CD4-positive, alpha-beta T cell (primary cell): ENCODE results near the gene ANO9. TPM values are rescaled to one million over a fixed set of nuclear protein-coding genes. Genes with fewer than 3 reads are reported as not detected.
A peak's percentile ranks its signal among the peaks of the same experiment; 100 is the strongest.
"Not testable (repeated sequence)": the region's sequence is repeated elsewhere in the genome, so short reads cannot be mapped to it uniquely, and the experiment has no call there.

Experiments
- ATAC-seq: fragments of 200-7000 bp; cut with Tn5 transposase; one replicate; pipeline ENCODE4 v1.10.0; 2022; ENCODE audit warnings: mild to moderate bottlenecking; ENCODE audit not compliant: poor library complexity
- CTCF ChIA-PET: fragments of 350-600 bp; sonication (Branson Sonifier 250); formaldehyde crosslinking; loops from one replicate; lab custom pipeline; 2021; ENCODE audit warnings: antibody characterized with exemption, inconsistent platforms; lab: Charles Lee
- POLR2A ChIA-PET: fragments of 350-600 bp; sonication (Branson Sonifier 250); formaldehyde crosslinking; loops from one replicate; lab custom pipeline; 2021; ENCODE audit warnings: antibody characterized with exemption, inconsistent platforms; lab: Charles Lee
- DNase-seq, 14 experiments: peaks; one replicate each; pipeline ENCODE4 v3.0.0-alpha.2; 2013 to 2020; ENCODE audit warnings: mixed read lengths in 2 of 14
- H3K27ac ChIP-seq, 2 donors: one replicate each; pipeline versions ENCODE4 v1.5.1 to v1.7.0; 2013; ENCODE audit warnings: low read length in 2 of 2, low read depth in 1 of 2, mild to moderate bottlenecking in 1 of 2
- H3K27me3 ChIP-seq, 2 experiments: 1 replicate in 1 of 2; 2 replicates in 1 of 2; pipeline versions ENCODE4 v1.6.1 to v1.7.0; 2013; ENCODE audit warnings: low read length in 2 of 2, control low read depth in 1 of 2, mild to moderate bottlenecking in 1 of 2, moderate library complexity in 1 of 2; ENCODE audit not compliant: insufficient read depth in 2 of 2, control insufficient read depth in 1 of 2
- H3K36me3 ChIP-seq: one replicate; pipeline ENCODE4 v1.6.1; 2013; ENCODE audit warnings: low read length, control low read depth; ENCODE audit not compliant: insufficient read depth
- H3K4me1 ChIP-seq: one replicate; pipeline ENCODE4 v1.6.1; 2013; ENCODE audit warnings: low read length, control low read depth; ENCODE audit not compliant: insufficient read depth
- H3K4me3 ChIP-seq: one replicate; pipeline ENCODE4 v1.5.1; 2013; ENCODE audit warnings: mild to moderate bottlenecking, low read length, moderate library complexity
- H3K9me3 ChIP-seq, 2 experiments: 1 replicate in 1 of 2; 2 replicates in 1 of 2; pipeline versions ENCODE4 v1.6.1 to v1.7.0; 2013; ENCODE audit warnings: low read length in 2 of 2, mild to moderate bottlenecking in 2 of 2, control low read depth in 1 of 2, moderate library complexity in 1 of 2; ENCODE audit not compliant: control insufficient read depth in 1 of 2, insufficient read depth in 1 of 2
- H3K27ac Mint-ChIP-seq: one replicate; pipeline ENCODE4 v1.8.0; 2020; ENCODE audit warnings: mixed read lengths
- H3K27me3 Mint-ChIP-seq: one replicate; pipeline ENCODE4 v1.8.0; 2021; ENCODE audit warnings: mixed read lengths
- H3K36me3 Mint-ChIP-seq: one replicate; pipeline ENCODE4 v1.8.0; 2021; ENCODE audit warnings: low read depth, mixed read lengths
- H3K4me1 Mint-ChIP-seq: one replicate; pipeline ENCODE4 v1.8.0; 2021; ENCODE audit warnings: low read depth, mixed read lengths
- H3K4me3 Mint-ChIP-seq: one replicate; pipeline ENCODE4 v1.8.0; 2020; ENCODE audit warnings: mild to moderate bottlenecking, mixed read lengths
- H3K9me3 Mint-ChIP-seq: one replicate; pipeline ENCODE4 v1.8.0; 2020; ENCODE audit warnings: mixed read lengths
- intact Hi-C, 2 experiments: fragments of 100-400 bp; cut with DNase I in 1 of 2; cut with micrococcal nuclease in 1 of 2; formaldehyde crosslinking; loops; one replicate each; pipeline versions ENCODE4 v1.15.1 to v1.9.0; 2023 to 2025; cut with DNase I, micrococcal nuclease
- total RNA-seq, 174 experiments: library from RNA in 2 of 174; stranded (reverse) in 2 of 174; gene quantifications; one replicate each; pipeline ENCODE4 v1.2.3 and lab custom pipeline; 2021 to 2026
- TF ChIP-seq, protein P1 (sequence below): fragments of 200-600 bp; IDR thresholded peaks from one replicate; pipeline ENCODE4 v1.8.0; 2022; ENCODE audit warnings: antibody characterized with exemption, mild to moderate bottlenecking

ANO9 gene
- total RNA-seq, 2 experiments from 2014 or later, result 109 to 114 TPM

DNA sequence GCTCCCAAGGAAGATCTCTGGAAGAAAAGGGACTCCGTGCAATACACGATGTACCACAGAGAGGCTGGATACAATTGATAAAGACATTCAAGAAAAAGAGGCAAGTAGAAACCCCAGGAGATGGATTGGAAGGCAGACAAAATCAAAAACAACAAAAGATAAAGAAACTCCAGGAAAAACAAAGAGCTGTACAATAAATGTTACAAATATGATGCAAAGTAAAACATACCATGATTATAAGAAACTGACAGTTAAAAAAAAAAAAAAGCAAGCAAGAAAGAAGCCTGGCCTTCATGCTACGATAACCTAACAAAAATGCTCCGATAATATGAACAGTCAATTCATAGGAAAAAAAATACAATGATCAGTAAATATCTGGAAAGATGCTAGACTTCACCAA lies 16.5 kb downstream of the ANO9 start:
- no peaks in the 10 kb centered on the region for H3K27me3 Mint-ChIP-seq
- ChIA-PET POLR2A (interaction anchor here (0.7 to 1.2 kb wide), 2 partner anchors 14 to 18 kb away, joined by 3 to 4 read pairs; no protein-coding TSS in a partner anchor), CTCF (no interaction called here)
- H3K27me3 ChIP-seq, result no peaks in the 10 kb centered on the region
- H3K36me3 ChIP-seq, result peaks cover 19% of the 10 kb centered on the region
- intact Hi-C loops, result no loop called here
- DNase-seq (no peak), ATAC-seq (no peak)
- no peaks in the 10 kb centered on the region for H3K9me3 Mint-ChIP-seq
- no peak overlapping the region for H3K4me3 Mint-ChIP-seq
- TF ChIP-seq, protein P1, sequence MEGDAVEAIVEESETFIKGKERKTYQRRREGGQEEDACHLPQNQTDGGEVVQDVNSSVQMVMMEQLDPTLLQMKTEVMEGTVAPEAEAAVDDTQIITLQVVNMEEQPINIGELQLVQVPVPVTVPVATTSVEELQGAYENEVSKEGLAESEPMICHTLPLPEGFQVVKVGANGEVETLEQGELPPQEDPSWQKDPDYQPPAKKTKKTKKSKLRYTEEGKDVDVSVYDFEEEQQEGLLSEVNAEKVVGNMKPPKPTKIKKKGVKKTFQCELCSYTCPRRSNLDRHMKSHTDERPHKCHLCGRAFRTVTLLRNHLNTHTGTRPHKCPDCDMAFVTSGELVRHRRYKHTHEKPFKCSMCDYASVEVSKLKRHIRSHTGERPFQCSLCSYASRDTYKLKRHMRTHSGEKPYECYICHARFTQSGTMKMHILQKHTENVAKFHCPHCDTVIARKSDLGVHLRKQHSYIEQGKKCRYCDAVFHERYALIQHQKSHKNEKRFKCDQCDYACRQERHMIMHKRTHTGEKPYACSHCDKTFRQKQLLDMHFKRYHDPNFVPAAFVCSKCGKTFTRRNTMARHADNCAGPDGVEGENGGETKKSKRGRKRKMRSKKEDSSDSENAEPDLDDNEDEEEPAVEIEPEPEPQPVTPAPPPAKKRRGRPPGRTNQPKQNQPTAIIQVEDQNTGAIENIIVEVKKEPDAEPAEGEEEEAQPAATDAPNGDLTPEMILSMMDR, result no peak
- H3K27ac Mint-ChIP-seq, result no peak overlapping the region
- H3K27ac ChIP-seq, result no peak overlapping the region
- H3K9me3 ChIP-seq, result no peaks in the 10 kb centered on the region
- no peaks in the 10 kb centered on the region for H3K4me1 Mint-ChIP-seq
- H3K36me3 Mint-ChIP-seq, result peaks cover 24% of the 10 kb centered on the region
- H3K4me3 ChIP-seq, result no peak overlapping the region
- H3K4me1 ChIP-seq, result peaks cover 8% of the 10 kb centered on the region

DNA sequence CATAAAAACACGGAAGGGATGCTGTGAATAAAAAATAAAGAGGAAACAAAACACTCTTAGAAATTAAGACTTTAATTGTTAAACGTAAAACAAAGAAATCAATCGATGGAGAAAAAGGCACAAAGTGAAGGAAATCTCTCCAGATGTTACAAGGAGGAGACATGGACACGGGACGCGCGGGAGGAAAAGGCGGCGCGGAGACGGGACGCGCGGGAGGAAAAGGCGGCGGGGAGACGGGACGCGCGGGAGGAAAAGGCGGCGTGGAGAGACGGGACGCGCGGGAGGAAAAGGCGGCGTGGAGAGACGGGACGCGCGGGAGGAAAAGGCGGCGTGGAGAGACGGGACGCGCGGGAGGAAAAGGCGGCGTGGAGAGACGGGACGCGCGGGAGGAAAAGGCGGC lies 17.0 kb downstream of the ANO9 start:
- POLR2A ChIA-PET, ATAC-seq, H3K9me3 ChIP-seq, H3K27me3 ChIP-seq, H3K27ac ChIP-seq, H3K4me1 Mint-ChIP-seq, H3K27me3 Mint-ChIP-seq, H3K9me3 Mint-ChIP-seq, H3K4me3 ChIP-seq, intact Hi-C loops, DNase-seq, H3K27ac Mint-ChIP-seq, H3K4me1 ChIP-seq, H3K4me3 Mint-ChIP-seq: not testable (repeated sequence)
- CTCF ChIA-PET, result interaction anchor here (0.5 kb wide), 1 partner anchor 96 kb away, joined by 3 read pairs; no protein-coding TSS in a partner anchor
- peaks cover 19% of the 10 kb centered on the region for H3K36me3 ChIP-seq
- H3K36me3 Mint-ChIP-seq, result peaks cover 24% of the 10 kb centered on the region

DNA sequence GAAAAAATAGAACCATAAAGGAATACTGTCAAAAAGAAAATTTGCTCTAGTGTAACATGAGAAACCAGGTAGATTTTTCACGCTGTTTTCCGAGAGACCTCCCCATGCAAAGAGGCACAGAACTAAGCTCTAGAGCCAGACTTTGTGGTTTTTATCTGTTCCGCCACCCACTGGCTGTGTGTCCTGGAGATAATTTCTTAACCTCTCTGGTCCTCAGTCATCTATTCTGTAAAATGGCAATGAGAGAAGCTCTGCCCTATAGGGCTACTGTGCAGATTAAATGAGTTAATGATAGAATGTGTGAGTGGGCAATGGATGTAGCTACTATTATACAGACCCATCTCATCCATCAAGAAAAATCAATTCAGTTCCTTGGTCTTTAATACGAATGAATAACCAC lies 17.6 kb downstream of the ANO9 start:
- H3K27ac Mint-ChIP-seq, result no peak overlapping the region
- ChIA-PET POLR2A (no interaction called here), CTCF (interaction anchor here (0.5 kb wide), 1 partner anchor 95 kb away, joined by 3 read pairs; no protein-coding TSS in a partner anchor)
- peaks cover 8% of the 10 kb centered on the region for H3K4me1 ChIP-seq
- DNase-seq, result no peak
- no peak overlapping the region for H3K27ac ChIP-seq
- peaks cover 24% of the 10 kb centered on the region for H3K36me3 Mint-ChIP-seq
- intact Hi-C loops, result no loop called here
- H3K9me3 ChIP-seq, result no peaks in the 10 kb centered on the region
- H3K4me3 ChIP-seq, result no peak overlapping the region
- no peaks in the 10 kb centered on the region for H3K9me3 Mint-ChIP-seq
- ATAC-seq, result no peak
- H3K4me1 Mint-ChIP-seq, result no peaks in the 10 kb centered on the region
- no peaks in the 10 kb centered on the region for H3K27me3 ChIP-seq
- H3K36me3 ChIP-seq, result peaks cover 19% of the 10 kb centered on the region
- TF ChIP-seq, protein P1, result no peak
- H3K27me3 Mint-ChIP-seq, result no peaks in the 10 kb centered on the region
- no peak overlapping the region for H3K4me3 Mint-ChIP-seq

DNA sequence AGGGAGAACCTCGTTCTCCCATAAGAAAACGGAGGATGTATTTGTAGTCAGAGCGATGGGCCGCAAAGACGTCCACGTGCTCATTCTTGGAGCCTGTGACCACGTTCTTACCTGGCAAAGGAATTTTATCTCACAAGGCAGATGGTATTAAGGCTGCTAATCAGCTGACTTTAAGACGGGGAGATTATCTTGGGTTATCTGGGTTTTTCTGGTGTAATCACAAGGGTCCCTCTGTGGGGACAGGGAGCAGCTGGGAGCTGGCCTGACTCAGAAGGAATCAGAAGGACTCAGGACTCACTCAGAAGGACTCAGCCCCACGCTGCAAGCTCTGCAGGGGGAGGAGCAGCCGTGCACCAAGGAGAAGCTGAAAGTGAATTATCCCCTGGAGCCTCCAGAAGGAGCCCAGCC lies 19.6 kb downstream of the ANO9 start:
- no peaks in the 10 kb centered on the region for H3K27me3 ChIP-seq
- H3K4me1 ChIP-seq, result peaks cover 14% of the 10 kb centered on the region
- DNase-seq, result no peak
- H3K4me3 Mint-ChIP-seq, result no peak overlapping the region
- H3K4me3 ChIP-seq, result no peak overlapping the region
- no peak for ATAC-seq
- H3K9me3 ChIP-seq, result no peaks in the 10 kb centered on the region
- peak overlapping the region; percentile 17 for H3K27ac Mint-ChIP-seq
- POLR2A ChIA-PET, result no interaction called here
- peaks cover 8% of the 10 kb centered on the region for H3K36me3 ChIP-seq
- peaks cover 17% of the 10 kb centered on the region for H3K36me3 Mint-ChIP-seq
- CTCF ChIA-PET, result no interaction called here
- H3K27ac ChIP-seq, result no peak overlapping the region
- no peaks in the 10 kb centered on the region for H3K9me3 Mint-ChIP-seq
- no peaks in the 10 kb centered on the region for H3K27me3 Mint-ChIP-seq
- TF ChIP-seq, protein P1, result no peak
- no peaks in the 10 kb centered on the region for H3K4me1 Mint-ChIP-seq
- intact Hi-C loops, result no loop called here
